OCI-LY1 (cell line): ENCODE results near the gene STAT5A.

Experiments
- H2AFZ ChIP-seq: fragments of 200-600 bp; sonication (generic), shearing (Covaris generic); 2 replicates; pipeline ENCODE4 v1.6.0; 2014; ENCODE audit warnings: antibody characterized with exemption, mild to moderate bottlenecking, low read length
- H3F3A ChIP-seq: fragments of 200-600 bp; sonication (generic), shearing (Covaris generic); 2 replicates; pipeline ENCODE4 v1.6.0; 2014; ENCODE audit warnings: mild to moderate bottlenecking, antibody characterized with exemption, low read length, moderate library complexity; ENCODE audit not compliant: insufficient read depth
- H3K27ac ChIP-seq: fragments of 200-600 bp; sonication (generic); 2 replicates; pipeline ENCODE4 v1.5.1; 2014; ENCODE audit warnings: low read length, mixed run types, mild to moderate bottlenecking, low read depth; ENCODE audit not compliant: poor library complexity, severe bottlenecking
- H3K27me3 ChIP-seq: fragments of 200-600 bp; sonication (generic); 2 replicates; pipeline ENCODE4 v1.6.0; 2014; ENCODE audit warnings: antibody characterized with exemption, mild to moderate bottlenecking, low read length, moderate library complexity; ENCODE audit not compliant: insufficient read depth
- H3K36me3 ChIP-seq: fragments of 200-600 bp; sonication (generic); 2 replicates; pipeline ENCODE4 v1.6.1; 2014; ENCODE audit warnings: mild to moderate bottlenecking, antibody characterized with exemption, low read length, moderate library complexity, mixed read lengths; ENCODE audit not compliant: insufficient read depth
- H3K4me1 ChIP-seq: fragments of 200-600 bp; sonication (generic); 2 replicates; pipeline ENCODE4 v1.5.1; 2014; ENCODE audit warnings: mild to moderate bottlenecking, low read length, moderate library complexity; ENCODE audit not compliant: insufficient read depth, severe bottlenecking
- H3K4me2 ChIP-seq: fragments of 200-600 bp; sonication (generic), shearing (Covaris generic); 2 replicates; pipeline ENCODE4 v1.6.1; 2014; ENCODE audit warnings: low read length
- H3K4me3 ChIP-seq: fragments of 200-600 bp; sonication (generic); 2 replicates; pipeline ENCODE4 v1.5.1; 2014; ENCODE audit warnings: low read length, low read depth, mild to moderate bottlenecking, mixed read lengths; ENCODE audit not compliant: poor library complexity, severe bottlenecking
- H3K79me2 ChIP-seq: fragments of 200-600 bp; shearing (Covaris generic); 2 replicates; pipeline ENCODE4 v1.6.1; 2016; ENCODE audit warnings: mixed run types, low read length, mixed read lengths; ENCODE audit not compliant: insufficient read depth
- H3K9ac ChIP-seq: fragments of 200-600 bp; sonication (generic), shearing (Covaris generic); 2 replicates; pipeline ENCODE4 v1.6.1; 2014; ENCODE audit warnings: mild to moderate bottlenecking, low read length, mixed read lengths
- H3K9me2 ChIP-seq: fragments of 200-600 bp; sonication (generic), shearing (Covaris generic); 2 replicates; pipeline ENCODE4 v1.6.1; 2014; ENCODE audit warnings: low read depth, mild to moderate bottlenecking, low read length, mixed read lengths
- H3K9me3 ChIP-seq: fragments of 200-600 bp; shearing (Covaris generic); 2 replicates; pipeline ENCODE4 v1.6.1; 2014; ENCODE audit warnings: low read length, mixed read lengths
- H4K20me1 ChIP-seq: fragments of 200-600 bp; sonication (generic), shearing (Covaris generic); 2 replicates; pipeline ENCODE4 v1.6.0; 2016; ENCODE audit warnings: mild to moderate bottlenecking, low read length; ENCODE audit not compliant: insufficient read depth
- CTCF ChIP-seq: fragments of 200-600 bp; sonication (generic), shearing (Covaris generic); IDR thresholded peaks from 2 replicates; pipeline ENCODE4 v1.5.1; 2017; ENCODE audit warnings: mild to moderate bottlenecking, antibody characterized with exemption, low read length, moderate library complexity, mixed read lengths
- EZH2 ChIP-seq: fragments of 200-600 bp; sonication (generic), shearing (Covaris generic); IDR thresholded peaks from 2 replicates; pipeline ENCODE4 v1.8.0; 2017; ENCODE audit warnings: borderline replicate concordance, mixed run types, mild to moderate bottlenecking, antibody characterized with exemption, low read length, moderate library complexity, mixed read lengths

Gene STAT5A

GRCh38 chr17:42271779-42272035, 16.6 kb upstream of the STAT5A start:
- Histone ChIP-seq H3K27me3 (peaks cover 4% of the 10 kb centered on the region; the same call in 1 of the 2 replicates), H3F3A (no peaks in the 10 kb centered on the region), H3K4me1 (peaks cover 13% of the 10 kb centered on the region), H3K36me3 (no peaks in the 10 kb centered on the region), H2AFZ (no peak overlapping the region), H3K4me2 (no peak overlapping the region), H3K4me3 (no peak overlapping the region), H3K9ac (no peak overlapping the region), H3K9me3 (no peaks in the 10 kb centered on the region), H3K79me2 (no peaks in the 10 kb centered on the region), H4K20me1 (no peaks in the 10 kb centered on the region), H3K27ac (no peak overlapping the region), H3K9me2 (no peaks in the 10 kb centered on the region)
- TF ChIP-seq CTCF: no peak
- TF ChIP-seq EZH2: no peak

- TF ChIP-seq EZH2 (no peak), CTCF (no peak)
- H3K4me3 ChIP-seq: no peak overlapping the region
- no peak overlapping the region for H3K27ac ChIP-seq
- no peaks in the 10 kb centered on the region for H3K36me3 ChIP-seq
- peaks cover 4% of the 10 kb centered on the region; the same call in 1 of the 2 replicates for H3K27me3 ChIP-seq
- H3K9me3 ChIP-seq: no peaks in the 10 kb centered on the region
- no peaks in the 10 kb centered on the region for H3K79me2 ChIP-seq
- no peaks in the 10 kb centered on the region for H3K9me2 ChIP-seq
- no peak overlapping the region for H3K4me2 ChIP-seq
- no peaks in the 10 kb centered on the region for H3F3A ChIP-seq
- H2AFZ ChIP-seq: no peak overlapping the region
- H3K9ac ChIP-seq: no peak overlapping the region
- peaks cover 16% of the 10 kb centered on the region for H3K4me1 ChIP-seq
- no peaks in the 10 kb centered on the region for H4K20me1 ChIP-seq
Observed at GRCh38 chr17:42272162-42272907, 16.0 kb upstream of the STAT5A start.

GRCh38 chr17:42273474-42274252, 14.6 kb upstream of the STAT5A start:
- no peak overlapping the region for H3K9ac ChIP-seq
- no peaks in the 10 kb centered on the region for H3K36me3 ChIP-seq
- no peaks in the 10 kb centered on the region for H3F3A ChIP-seq
- no peaks in the 10 kb centered on the region for H3K79me2 ChIP-seq
- no peaks in the 10 kb centered on the region for H3K9me3 ChIP-seq
- no peak overlapping the region for H3K27ac ChIP-seq
- H4K20me1 ChIP-seq: no peaks in the 10 kb centered on the region
- peaks cover 4% of the 10 kb centered on the region; the same call in 1 of the 2 replicates for H3K27me3 ChIP-seq
- no peaks in the 10 kb centered on the region for H3K9me2 ChIP-seq
- H3K4me2 ChIP-seq: no peak overlapping the region
- H3K4me3 ChIP-seq: no peak overlapping the region
- TF ChIP-seq EZH2 (no peak), CTCF (no peak)
- no peak overlapping the region for H2AFZ ChIP-seq
- H3K4me1 ChIP-seq: peaks cover 16% of the 10 kb centered on the region
